Activated naive CD8-positive, alpha-beta T cell treated with anti-CD3 and anti-CD28 coated beads, Interleukin-2, amount 50 U/mL, for 24 hours (primary cell): ENCODE measurements around the gene BRIP1.
"Not testable (repeated sequence)": the region's sequence is repeated elsewhere in the genome, so short reads cannot be mapped to it uniquely, and the experiment has no call there.

Source experiments
- ATAC-seq: fragments of 150-1000 bp; cut with Tn5 transposase; one replicate; pipeline ENCODE4 v1.10.0; 2021
- DNase-seq: peaks from one replicate; pipeline ENCODE4 v3.0.0; 2021
- H3K27ac Mint-ChIP-seq: one replicate; pipeline ENCODE4 v1.8.0; 2021; ENCODE audit warnings: mild to moderate bottlenecking, mixed read lengths
- H3K27me3 Mint-ChIP-seq: one replicate; pipeline ENCODE4 v1.8.0; 2021; ENCODE audit warnings: mixed read lengths
- H3K36me3 Mint-ChIP-seq: one replicate; pipeline ENCODE4 v1.8.0; 2021; ENCODE audit warnings: low read depth, mixed read lengths
- H3K4me1 Mint-ChIP-seq: one replicate; pipeline ENCODE4 v1.8.0; 2021; ENCODE audit warnings: mixed read lengths
- H3K4me3 Mint-ChIP-seq: one replicate; pipeline ENCODE4 v1.8.0; 2021; ENCODE audit warnings: mild to moderate bottlenecking, moderate library complexity, mixed read lengths
- H3K9me3 Mint-ChIP-seq: one replicate; pipeline ENCODE4 v1.8.0; 2021; ENCODE audit warnings: mixed read lengths

The BRIP1 gene

GRCh38 chr17:61877837-61878236 is 14.5 kb upstream of the BRIP1 start:
- Mint-ChIP-seq H3K9me3 (no peaks in the 10 kb centered on the region), H3K4me3 (no peak overlapping the region), H3K4me1 (no peaks in the 10 kb centered on the region), H3K27ac (no peak overlapping the region), H3K27me3 (no peaks in the 10 kb centered on the region), H3K36me3 (peaks cover 26% of the 10 kb centered on the region)
- ATAC-seq (no peak), DNase-seq (no peak)

GRCh38 chr17:61875804-61876203 is 12.5 kb upstream of the BRIP1 start:
- no peaks in the 10 kb centered on the region for H3K4me1 Mint-ChIP-seq
- H3K36me3 Mint-ChIP-seq = peaks cover 20% of the 10 kb centered on the region
- ATAC-seq = no peak

GRCh38 chr17:61875285-61875684 is 12.0 kb upstream of the BRIP1 start:
- ATAC-seq (peak; percentile 28), DNase-seq (no peak)
- no peaks in the 10 kb centered on the region for H3K4me1 Mint-ChIP-seq
- peaks cover 20% of the 10 kb centered on the region for H3K36me3 Mint-ChIP-seq
- no peak overlapping the region for H3K27ac Mint-ChIP-seq
- H3K27me3 Mint-ChIP-seq = no peaks in the 10 kb centered on the region
- H3K9me3 Mint-ChIP-seq = no peaks in the 10 kb centered on the region
- H3K4me3 Mint-ChIP-seq = no peak overlapping the region

More at GRCh38 chr17:61875804-61876203, 12.5 kb upstream of the BRIP1 start:
- Mint-ChIP-seq H3K9me3 (no peaks in the 10 kb centered on the region), H3K27ac (no peak overlapping the region), H3K4me3 (no peak overlapping the region), H3K27me3 (no peaks in the 10 kb centered on the region)
- DNase-seq = no peak

- DNase-seq (no peak), ATAC-seq (no peak)
- Mint-ChIP-seq H3K36me3 (peaks cover 29% of the 10 kb centered on the region), H3K27me3 (no peaks in the 10 kb centered on the region), H3K4me3 (no peak overlapping the region), H3K27ac (no peak overlapping the region), H3K9me3 (no peaks in the 10 kb centered on the region), H3K4me1 (no peaks in the 10 kb centered on the region)
These were observed 10.7 kb upstream of the BRIP1 start for GRCh38 chr17:61874075-61874474.

GRCh38 chr17:61872099-61872498 is 8.8 kb upstream of the BRIP1 start:
- H3K9me3 Mint-ChIP-seq = no peaks in the 10 kb centered on the region
- H3K36me3 Mint-ChIP-seq = peaks cover 25% of the 10 kb centered on the region
- H3K4me3 Mint-ChIP-seq = no peak overlapping the region
- H3K27me3 Mint-ChIP-seq = no peaks in the 10 kb centered on the region
- no peak for ATAC-seq
- H3K4me1 Mint-ChIP-seq = no peaks in the 10 kb centered on the region
- DNase-seq = no peak
- no peak overlapping the region for H3K27ac Mint-ChIP-seq

GRCh38 chr17:61869138-61869537 is 5.8 kb upstream of the BRIP1 start:
- H3K4me1 Mint-ChIP-seq = peaks cover under 1% of the 10 kb centered on the region
- no peak for ATAC-seq
- no peaks in the 10 kb centered on the region for H3K9me3 Mint-ChIP-seq
- no peak overlapping the region for H3K4me3 Mint-ChIP-seq
- H3K36me3 Mint-ChIP-seq = peaks cover 22% of the 10 kb centered on the region
- DNase-seq = no peak
- H3K27me3 Mint-ChIP-seq = no peaks in the 10 kb centered on the region
- no peak overlapping the region for H3K27ac Mint-ChIP-seq

GRCh38 chr17:61868074-61868473 is 4.7 kb upstream of the BRIP1 start:
- peaks cover 18% of the 10 kb centered on the region for H3K36me3 Mint-ChIP-seq
- ATAC-seq (no peak), DNase-seq (no peak)
- no peak overlapping the region for H3K27ac Mint-ChIP-seq
- peaks cover 6% of the 10 kb centered on the region for H3K4me1 Mint-ChIP-seq
- no peak overlapping the region for H3K4me3 Mint-ChIP-seq
- no peaks in the 10 kb centered on the region for H3K27me3 Mint-ChIP-seq
- no peaks in the 10 kb centered on the region for H3K9me3 Mint-ChIP-seq

- Mint-ChIP-seq H3K4me1 (peaks cover 13% of the 10 kb centered on the region), H3K9me3 (no peaks in the 10 kb centered on the region), H3K27me3 (no peaks in the 10 kb centered on the region), H3K27ac (no peak overlapping the region), H3K4me3 (no peak overlapping the region), H3K36me3 (peaks cover 18% of the 10 kb centered on the region)
- DNase-seq = no peak
- ATAC-seq = no peak
These were observed 3.7 kb upstream of the BRIP1 start for GRCh38 chr17:61867033-61867432.

GRCh38 chr17:61863801-61864126 is 436 bp upstream of the BRIP1 start:
- H3K9me3 Mint-ChIP-seq = no peaks in the 10 kb centered on the region

GRCh38 chr17:61862105-61862574 is 1.2 kb downstream of the BRIP1 start:
- Mint-ChIP-seq H3K9me3 (no peaks in the 10 kb centered on the region), H3K4me3 (peak overlapping the region; percentile 91), H3K36me3 (peaks cover 14% of the 10 kb centered on the region), H3K4me1 (peaks cover 20% of the 10 kb centered on the region), H3K27ac (peak overlapping the region; percentile 86), H3K27me3 (no peaks in the 10 kb centered on the region)
- DNase-seq (no peak), ATAC-seq (no peak)

More at GRCh38 chr17:61863801-61864126, 436 bp upstream of the BRIP1 start:
- H3K36me3 Mint-ChIP-seq = peaks cover 16% of the 10 kb centered on the region
- peaks cover 20% of the 10 kb centered on the region for H3K4me1 Mint-ChIP-seq
- ATAC-seq (no peak), DNase-seq (no peak)
- H3K4me3 Mint-ChIP-seq = peak overlapping the region; percentile 91
- H3K27ac Mint-ChIP-seq = peak overlapping the region; percentile 86
- no peaks in the 10 kb centered on the region for H3K27me3 Mint-ChIP-seq

- H3K9me3 Mint-ChIP-seq, H3K4me3 Mint-ChIP-seq, H3K27ac Mint-ChIP-seq, DNase-seq, ATAC-seq, H3K27me3 Mint-ChIP-seq: not testable (repeated sequence)
- Mint-ChIP-seq H3K36me3 (peaks cover 18% of the 10 kb centered on the region), H3K4me1 (peaks cover 20% of the 10 kb centered on the region)
These were observed 2.9 kb downstream of the BRIP1 start for GRCh38 chr17:61860397-61860796.

- H3K36me3 Mint-ChIP-seq = peaks cover 35% of the 10 kb centered on the region
These were observed 7.3 kb downstream of the BRIP1 start for GRCh38 chr17:61856035-61856434.

GRCh38 chr17:61852857-61853256 is 10.5 kb downstream of the BRIP1 start:
- H3K4me3 Mint-ChIP-seq = no peak overlapping the region
- H3K27me3 Mint-ChIP-seq = no peaks in the 10 kb centered on the region
- peaks cover 33% of the 10 kb centered on the region for H3K36me3 Mint-ChIP-seq
- no peak overlapping the region for H3K27ac Mint-ChIP-seq
- ATAC-seq (no peak), DNase-seq (no peak)
- H3K9me3 Mint-ChIP-seq = no peaks in the 10 kb centered on the region
- H3K4me1 Mint-ChIP-seq = no peaks in the 10 kb centered on the region

More at GRCh38 chr17:61856035-61856434, 7.3 kb downstream of the BRIP1 start:
- H3K27me3 Mint-ChIP-seq = no peaks in the 10 kb centered on the region
- ATAC-seq (no peak), DNase-seq (no peak)
- no peaks in the 10 kb centered on the region for H3K4me1 Mint-ChIP-seq
- no peaks in the 10 kb centered on the region for H3K9me3 Mint-ChIP-seq
- H3K4me3 Mint-ChIP-seq = no peak overlapping the region
- no peak overlapping the region for H3K27ac Mint-ChIP-seq

GRCh38 chr17:61849674-61850073 is 13.7 kb downstream of the BRIP1 start:
- H3K4me3 Mint-ChIP-seq = no peak overlapping the region
- ATAC-seq = no peak
- no peaks in the 10 kb centered on the region for H3K27me3 Mint-ChIP-seq
- H3K4me1 Mint-ChIP-seq = no peaks in the 10 kb centered on the region
- H3K36me3 Mint-ChIP-seq = peaks cover 35% of the 10 kb centered on the region
- DNase-seq = no peak
- H3K27ac Mint-ChIP-seq = no peak overlapping the region
- no peaks in the 10 kb centered on the region for H3K9me3 Mint-ChIP-seq

- Mint-ChIP-seq H3K4me3 (no peak overlapping the region), H3K27me3 (no peaks in the 10 kb centered on the region), H3K36me3 (peaks cover 38% of the 10 kb centered on the region), H3K27ac (no peak overlapping the region), H3K4me1 (no peaks in the 10 kb centered on the region), H3K9me3 (no peaks in the 10 kb centered on the region)
- DNase-seq (no peak), ATAC-seq (no peak)
These were observed 14.4 kb downstream of the BRIP1 start for GRCh38 chr17:61848896-61849295.

- Mint-ChIP-seq H3K27ac (no peak overlapping the region), H3K36me3 (peaks cover 37% of the 10 kb centered on the region), H3K4me3 (no peak overlapping the region), H3K27me3 (no peaks in the 10 kb centered on the region), H3K4me1 (no peaks in the 10 kb centered on the region), H3K9me3 (no peaks in the 10 kb centered on the region)
- no peak for DNase-seq
- ATAC-seq = no peak
These were observed 15.1 kb downstream of the BRIP1 start for GRCh38 chr17:61848247-61848646.
